ENCODE measurements around the gene ADAMTS6. TPM values are rescaled to one million over a fixed set of nuclear protein-coding genes. Genes with fewer than 3 reads are reported as not detected.

ADAMTS6 gene
- polyA plus RNA-seq, 3 donors, result 0.01 TPM; not detected in 2

GRCh38 chr5:65423623-65424022, 58.1 kb downstream of the ADAMTS6 start:
- intact Hi-C loops (cut with micrococcal nuclease), result no loop called here
- WGBS (ENCODE audit: insufficient coverage), result no CpG with 5 or more reads among the region's 1 CpG
- TF ChIP-seq, protein P1, sequence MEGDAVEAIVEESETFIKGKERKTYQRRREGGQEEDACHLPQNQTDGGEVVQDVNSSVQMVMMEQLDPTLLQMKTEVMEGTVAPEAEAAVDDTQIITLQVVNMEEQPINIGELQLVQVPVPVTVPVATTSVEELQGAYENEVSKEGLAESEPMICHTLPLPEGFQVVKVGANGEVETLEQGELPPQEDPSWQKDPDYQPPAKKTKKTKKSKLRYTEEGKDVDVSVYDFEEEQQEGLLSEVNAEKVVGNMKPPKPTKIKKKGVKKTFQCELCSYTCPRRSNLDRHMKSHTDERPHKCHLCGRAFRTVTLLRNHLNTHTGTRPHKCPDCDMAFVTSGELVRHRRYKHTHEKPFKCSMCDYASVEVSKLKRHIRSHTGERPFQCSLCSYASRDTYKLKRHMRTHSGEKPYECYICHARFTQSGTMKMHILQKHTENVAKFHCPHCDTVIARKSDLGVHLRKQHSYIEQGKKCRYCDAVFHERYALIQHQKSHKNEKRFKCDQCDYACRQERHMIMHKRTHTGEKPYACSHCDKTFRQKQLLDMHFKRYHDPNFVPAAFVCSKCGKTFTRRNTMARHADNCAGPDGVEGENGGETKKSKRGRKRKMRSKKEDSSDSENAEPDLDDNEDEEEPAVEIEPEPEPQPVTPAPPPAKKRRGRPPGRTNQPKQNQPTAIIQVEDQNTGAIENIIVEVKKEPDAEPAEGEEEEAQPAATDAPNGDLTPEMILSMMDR (IDR thresholded peaks at IDR 0.05), result no peak
- H3K9ac ChIP-seq (ENCODE audit: insufficient read depth, low read length, poor library complexity, severe bottlenecking), result no peak overlapping the region
- H3K36me3 ChIP-seq (replicated peaks in 1 of 2; ENCODE audit: control insufficient read depth in 1 of 2, insufficient read depth in 2 of 2, low read length in 2 of 2), result no peaks in the 10 kb centered on the region
- H3K79me2 ChIP-seq (ENCODE audit: insufficient read depth, low read length), result no peaks in the 10 kb centered on the region
- peaks cover 0 to 3% of the 10 kb centered on the region in 2 donors for H3K9me3 ChIP-seq (replicated peaks in 1 of 2; ENCODE audit: control insufficient read depth in 1 of 2, insufficient read depth in 1 of 2, low read length in 2 of 2)
- no peak overlapping the region for H3K4me3 ChIP-seq (replicated peaks in 1 of 3; ENCODE audit: low read depth in 2 of 3, low read length in 3 of 3)
- H4K20me1 ChIP-seq (ENCODE audit: insufficient read depth, low read length), result no peaks in the 10 kb centered on the region
- H2AFZ ChIP-seq (ENCODE audit: insufficient read depth, low read depth, low read length, poor library complexity, severe bottlenecking), result no peak overlapping the region
- no peaks in the 10 kb centered on the region for H3K27me3 ChIP-seq (ENCODE audit: control insufficient read depth in 2 of 2, insufficient read depth in 2 of 2, low read length in 2 of 2)
- no peak for DNase-seq
- H3K27ac Mint-ChIP-seq, result no peak overlapping the region
- no peaks in the 10 kb centered on the region for H3K4me1 ChIP-seq (ENCODE audit: control insufficient read depth in 1 of 2, insufficient read depth in 2 of 2, low read length in 2 of 2)
- H3K27me3 Mint-ChIP-seq (ENCODE audit: low read depth in 3 of 3), result peaks cover 0 to 3% (median 2%) of the 10 kb centered on the region in 3 donors
- no peak overlapping the region for H3K4me2 ChIP-seq (replicated peaks; ENCODE audit: extremely low read depth, low read length, poor library complexity, severe bottlenecking)
- H3K4me1 Mint-ChIP-seq, result no peaks in the 10 kb centered on the region
- no peak overlapping the region for H3K4me3 Mint-ChIP-seq
- H3K9me3 Mint-ChIP-seq, result peaks cover 8 to 16% (median 11%) of the 10 kb centered on the region in 7 donors
- no peaks in the 10 kb centered on the region for H3K36me3 Mint-ChIP-seq
- H3K27ac ChIP-seq (ENCODE audit: low read depth in 1 of 2, low read length in 2 of 2), result no peak overlapping the region

DNA sequence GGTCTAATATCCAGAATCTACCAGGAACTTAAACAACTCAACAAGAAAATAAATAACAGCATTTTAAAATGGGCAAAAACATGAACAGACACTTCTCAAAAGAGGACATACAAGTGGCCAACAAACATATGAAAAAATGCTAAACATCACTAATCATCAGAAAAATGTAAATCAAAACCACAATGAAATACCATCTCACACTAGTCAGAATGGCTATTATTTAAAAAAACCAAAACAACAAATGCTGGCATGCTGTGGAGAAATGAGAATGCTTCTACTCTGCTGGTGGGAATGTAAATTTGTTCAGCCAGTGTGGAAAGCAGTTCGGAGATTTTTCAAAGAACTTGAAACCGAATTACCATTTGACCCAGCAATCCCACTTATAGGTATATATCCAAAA, 63.1 kb downstream of the ADAMTS6 start:
- Mint-ChIP-seq H3K4me3 (no peak overlapping the region), H3K9me3 (peaks cover 10 to 26% (median 16%) of the 10 kb centered on the region in 7 donors), H3K4me1 (no peaks in the 10 kb centered on the region), H3K27me3 (ENCODE audit: low read depth in 3 of 3) (peaks cover 0 to 2% (median 0%) of the 10 kb centered on the region in 3 donors), H3K27ac (no peak overlapping the region), H3K36me3 (no peaks in the 10 kb centered on the region)
- Histone ChIP-seq H3K4me2 (replicated peaks; ENCODE audit: extremely low read depth, low read length, poor library complexity, severe bottlenecking) (no peak overlapping the region), H4K20me1 (ENCODE audit: insufficient read depth, low read length) (no peaks in the 10 kb centered on the region), H3K9ac (ENCODE audit: insufficient read depth, low read length, poor library complexity, severe bottlenecking) (no peak overlapping the region), H3K4me3 (replicated peaks in 1 of 3; ENCODE audit: low read depth in 2 of 3, low read length in 3 of 3) (no peak overlapping the region), H3K9me3 (replicated peaks in 1 of 2; ENCODE audit: control insufficient read depth in 1 of 2, insufficient read depth in 1 of 2, low read length in 2 of 2) (peaks cover 4 to 13% of the 10 kb centered on the region in 2 donors), H3K79me2 (ENCODE audit: insufficient read depth, low read length) (no peaks in the 10 kb centered on the region), H2AFZ (ENCODE audit: insufficient read depth, low read depth, low read length, poor library complexity, severe bottlenecking) (no peak overlapping the region), H3K27me3 (ENCODE audit: control insufficient read depth in 2 of 2, insufficient read depth in 2 of 2, low read length in 2 of 2) (no peaks in the 10 kb centered on the region), H3K27ac (ENCODE audit: low read depth in 1 of 2, low read length in 2 of 2) (no peak overlapping the region), H3K36me3 (replicated peaks in 1 of 2; ENCODE audit: control insufficient read depth in 1 of 2, insufficient read depth in 2 of 2, low read length in 2 of 2) (no peaks in the 10 kb centered on the region), H3K4me1 (ENCODE audit: control insufficient read depth in 1 of 2, insufficient read depth in 2 of 2, low read length in 2 of 2) (no peaks in the 10 kb centered on the region)
- intact Hi-C loops (cut with micrococcal nuclease), result no loop called here
- DNase-seq, result no peak
- no CpG with 5 or more reads among the region's 2 CpGs for WGBS (ENCODE audit: insufficient coverage)
- TF ChIP-seq, protein P1 (IDR thresholded peaks at IDR 0.05), result no peak

All from CD14-positive monocyte (primary cell).